WTC11 (cell line): ENCODE results near the gene SARS1. TPM values are rescaled to one million over a fixed set of nuclear protein-coding genes. Genes with fewer than 3 reads are reported as not detected.

Source experiments
- ATAC-seq: fragments of 200-7000 bp; cut with Tn5 transposase; 2 replicates; pipeline ENCODE4 v1.10.0; 2021; ENCODE audit warnings: mild to moderate bottlenecking, moderate library complexity
- CTCF ChIA-PET: fragments of 300-600 bp; sonication (Branson Sonifier 250); formaldehyde crosslinking; loops from one replicate; lab custom pipeline; 2021; ENCODE audit warnings: antibody characterized with exemption; lab: Charles Lee
- POLR2A ChIA-PET: fragments of 350-600 bp; sonication (Branson Sonifier 250); formaldehyde crosslinking; loops from one replicate; lab custom pipeline; 2021; ENCODE audit warnings: antibody characterized with exemption; lab: Charles Lee
- DNase-seq: peaks from one replicate; pipeline ENCODE4 v3.0.0; 2021; ENCODE audit warnings: low spot score
- H3K27ac Mint-ChIP-seq: 2 replicates; pipeline ENCODE4 v1.8.0; 2021; ENCODE audit warnings: mixed read lengths
- H3K27me3 Mint-ChIP-seq: 2 replicates; pipeline ENCODE4 v1.8.0; 2021; ENCODE audit warnings: low read depth, mild to moderate bottlenecking, moderate library complexity, mixed read lengths
- H3K36me3 Mint-ChIP-seq: 2 replicates; pipeline ENCODE4 v1.8.0; 2021; ENCODE audit warnings: mixed read lengths
- H3K4me1 Mint-ChIP-seq: 2 replicates; pipeline ENCODE4 v1.8.0; 2022; ENCODE audit warnings: mixed read lengths
- H3K4me3 Mint-ChIP-seq: 2 replicates; pipeline ENCODE4 v1.8.0; 2021; ENCODE audit warnings: mild to moderate bottlenecking, moderate library complexity, mixed read lengths
- H3K9me3 Mint-ChIP-seq: 2 replicates; pipeline ENCODE4 v1.8.0; 2021; ENCODE audit warnings: mixed read lengths
- ATF1 ChIP-seq: sonication (generic); formaldehyde crosslinking; IDR thresholded peaks from 2 replicates; pipeline ENCODE4 v1.8.1; 2023; ENCODE audit warnings: mild to moderate bottlenecking, moderate library complexity, missing genetic modification reagents
- ATF3 ChIP-seq: sonication (generic); formaldehyde crosslinking; conservative IDR thresholded peaks from 2 replicates; pipeline ENCODE4 v1.8.1; 2022; ENCODE audit warnings: mild to moderate bottlenecking, missing genetic modification reagents
- ATF6 ChIP-seq: sonication (generic); formaldehyde crosslinking; IDR thresholded peaks from 2 replicates; pipeline ENCODE4 v1.8.1; 2023; ENCODE audit warnings: mild to moderate bottlenecking, missing genetic modification reagents
- CBFB ChIP-seq: sonication (generic); formaldehyde crosslinking; IDR thresholded peaks from 2 replicates; pipeline ENCODE4 v1.8.1; 2022; ENCODE audit warnings: mild to moderate bottlenecking, low read depth, missing genetic modification reagents
- CDX4 ChIP-seq: fragments of 250-450 bp; sonication (Bioruptor Pico); IDR thresholded peaks from 2 replicates; pipeline ENCODE4 v1.9.0; 2021; ENCODE audit warnings: moderate library complexity, mild to moderate bottlenecking, inconsistent platforms, borderline replicate concordance
- ERG ChIP-seq: fragments of 250-450 bp; sonication (Bioruptor Pico); IDR thresholded peaks from 2 replicates; pipeline ENCODE4 v1.8.0; 2021; ENCODE audit warnings: mild to moderate bottlenecking
- HMGXB4 ChIP-seq: sonication (generic); formaldehyde crosslinking; IDR thresholded peaks from 2 replicates; pipeline ENCODE4 v1.8.1; 2023; ENCODE audit warnings: mild to moderate bottlenecking, moderate library complexity, missing genetic modification reagents
- MYBL2 ChIP-seq: sonication (generic); formaldehyde crosslinking; IDR thresholded peaks from 2 replicates; pipeline ENCODE4 v1.8.1; 2023; ENCODE audit warnings: mild to moderate bottlenecking, moderate library complexity, missing genetic modification reagents
- PREB ChIP-seq: sonication (generic); formaldehyde crosslinking; IDR thresholded peaks from 2 replicates; pipeline ENCODE4 v1.8.1; 2022; ENCODE audit warnings: mild to moderate bottlenecking, missing genetic modification reagents, moderate library complexity, borderline replicate concordance
- RELA ChIP-seq: sonication (generic); formaldehyde crosslinking; IDR thresholded peaks from 2 replicates; pipeline ENCODE4 v1.8.1; 2022; ENCODE audit warnings: missing genetic modification reagents, mild to moderate bottlenecking, borderline replicate concordance
- ZMAT4 ChIP-seq: fragments of 250-450 bp; sonication (Bioruptor Pico); IDR thresholded peaks from 2 replicates; pipeline ENCODE4 v1.9.0; 2021; ENCODE audit warnings: mild to moderate bottlenecking
- ZNF396 ChIP-seq: fragments of 250-450 bp; sonication (Bioruptor Pico); IDR thresholded peaks from 2 replicates; pipeline ENCODE4 v1.8.0; 2021; ENCODE audit warnings: mild to moderate bottlenecking, moderate library complexity, borderline replicate concordance
- ZNF416 ChIP-seq: fragments of 250-450 bp; sonication (Bioruptor Pico); IDR thresholded peaks from 2 replicates; pipeline ENCODE4 v1.9.0; 2021; ENCODE audit warnings: mild to moderate bottlenecking, inconsistent platforms
- ZNF425 ChIP-seq: fragments of 250-450 bp; sonication (Bioruptor Pico); conservative IDR thresholded peaks from 2 replicates; pipeline ENCODE4 v1.9.0; 2021; ENCODE audit warnings: mild to moderate bottlenecking
- total RNA-seq: library from RNA; stranded (reverse); gene quantifications from 3 replicates; pipeline ENCODE4 v1.2.3, GENCODE V29; 2021

The SARS1 gene
- total RNA-seq, 1 experiment from 2014 or later: 149 TPM

- TF ChIP-seq ZNF396 (CRISPR knock-in tag): no peak
- TF ChIP-seq MYBL2 (CRISPR knock-in tag): no peak
- TF ChIP-seq HMGXB4 (CRISPR knock-in tag): no peak
- no peak for TF ChIP-seq ZNF425 (CRISPR knock-in tag)
- TF ChIP-seq, all 79 proteins: peak for 0
- Mint-ChIP-seq H3K27ac (no peak overlapping the region), H3K4me1 (no peaks in the 10 kb centered on the region; the same call in 1 of the 2 replicates), H3K36me3 (no peaks in the 10 kb centered on the region), H3K4me3 (no peak overlapping the region), H3K27me3 (no peaks in the 10 kb centered on the region; the same call in 1 of the 2 replicates), H3K9me3 (no peaks in the 10 kb centered on the region)
- ChIA-PET POLR2A (no interaction called here), CTCF (interaction anchor here (1.0 to 3.4 kb wide), 28 partner anchors 9 to 315 kb away, joined by 3 to 24 read pairs (median 7); partner anchors contain the start of genes ELAPOR1, GPSM2, SARS1 and SORT1)
- ATAC-seq (no peak), DNase-seq (no peak)
Measured at GRCh38 chr1:109191891-109192290, 21.8 kb upstream of the SARS1 start.

- no peaks in the 10 kb centered on the region for H3K36me3 Mint-ChIP-seq
- POLR2A ChIA-PET: no interaction called here
- peaks cover 3% of the 10 kb centered on the region for H3K4me1 Mint-ChIP-seq
- H3K4me3 Mint-ChIP-seq: no peak overlapping the region
- H3K27ac Mint-ChIP-seq: no peak overlapping the region
- no peak for ATAC-seq
- H3K27me3 Mint-ChIP-seq: no peaks in the 10 kb centered on the region; the same call in 1 of the 2 replicates
- H3K9me3 Mint-ChIP-seq: no peaks in the 10 kb centered on the region
- CTCF ChIA-PET: interaction anchor here (1.6 to 3.4 kb wide), 7 partner anchors 9 to 205 kb away, joined by 4 to 24 read pairs (median 18); partner anchors contain the start of genes SARS1 and SORT1
- no peak for DNase-seq
- TF ChIP-seq MYBL2 (CRISPR knock-in tag) (no peak), ERG (no peak), PREB (CRISPR knock-in tag) (no peak), ATF6 (CRISPR knock-in tag) (no peak), CDX4 (CRISPR knock-in tag) (no peak), ATF1 (CRISPR knock-in tag) (no peak), ZNF425 (CRISPR knock-in tag) (no peak), ZMAT4 (CRISPR knock-in tag) (no peak), ZNF416 (CRISPR knock-in tag) (no peak), RELA (CRISPR knock-in tag) (no peak), ATF3 (CRISPR knock-in tag) (no peak), CBFB (no peak)
Measured at GRCh38 chr1:109192433-109192832, 21.3 kb upstream of the SARS1 start.
